HG02588 (cell line): ENCODE measurements around the gene FAM47E.

Experiments
- ATAC-seq: cut with Tn5 transposase; IDR thresholded peaks from one replicate; pipeline ENCODE4 v1.9.1; 2021; ENCODE audit warnings: mild to moderate bottlenecking, moderate library complexity; ENCODE audit not compliant: unreplicated experiment

Gene FAM47E

GRCh38 chr4:76298227-76298626 lies 46.7 kb downstream of the FAM47E start:
- ATAC-seq, result no peak

DNA sequence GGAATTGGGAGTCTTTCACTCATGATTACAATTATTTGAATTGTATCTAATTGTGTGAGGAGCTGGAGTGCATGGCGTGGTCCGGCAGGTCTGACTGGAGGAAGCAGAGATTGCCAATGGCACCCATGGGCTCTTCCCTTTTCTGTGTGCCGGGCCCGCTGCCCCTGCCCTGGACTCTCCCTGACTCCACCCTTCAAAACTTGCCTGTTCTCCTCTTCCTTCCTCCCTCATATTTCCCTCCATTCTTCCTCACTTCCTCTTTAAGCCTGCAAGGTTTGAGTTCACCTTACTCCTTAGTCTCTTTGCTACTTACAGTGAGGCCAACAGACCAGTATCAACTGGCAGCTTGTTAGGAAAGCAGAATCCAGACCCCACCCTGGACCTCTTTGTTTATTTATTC lies 48.5 kb downstream of the FAM47E start:
- no peak for ATAC-seq

DNA sequence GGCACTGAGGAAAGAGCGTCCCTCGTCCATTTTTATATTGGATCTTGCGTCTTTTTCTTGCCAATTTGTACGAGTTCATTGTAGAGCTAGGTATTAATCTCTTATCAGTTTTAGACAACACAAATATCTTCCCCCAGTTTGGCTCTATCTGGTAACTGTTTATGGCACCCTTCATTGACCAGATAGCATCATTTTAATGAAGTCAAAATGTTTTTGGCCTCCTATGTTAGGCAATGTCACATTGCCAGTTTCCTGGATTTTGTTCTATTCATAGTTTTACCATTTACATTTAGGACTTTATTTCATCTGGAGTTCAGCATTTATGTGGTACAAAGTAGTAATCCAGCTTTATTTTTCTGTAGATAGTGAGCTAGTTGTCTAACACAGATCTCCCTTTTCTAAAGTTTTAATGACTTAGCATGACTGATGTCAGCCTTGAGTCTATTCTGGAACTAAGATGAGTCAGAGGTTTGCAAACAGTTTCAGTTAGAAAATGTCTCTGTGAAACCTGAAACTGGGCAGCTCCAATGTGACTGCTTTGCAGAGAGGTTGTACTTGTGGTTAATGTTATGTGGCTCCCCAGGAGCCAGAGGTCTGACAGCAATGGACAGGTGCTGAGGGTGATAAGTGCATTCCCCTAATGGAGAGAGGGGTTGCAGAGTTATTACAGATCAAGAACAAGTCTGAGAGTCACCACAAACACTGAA lies 49.7 kb downstream of the FAM47E start:
- peak; percentile 99 for ATAC-seq

DNA sequence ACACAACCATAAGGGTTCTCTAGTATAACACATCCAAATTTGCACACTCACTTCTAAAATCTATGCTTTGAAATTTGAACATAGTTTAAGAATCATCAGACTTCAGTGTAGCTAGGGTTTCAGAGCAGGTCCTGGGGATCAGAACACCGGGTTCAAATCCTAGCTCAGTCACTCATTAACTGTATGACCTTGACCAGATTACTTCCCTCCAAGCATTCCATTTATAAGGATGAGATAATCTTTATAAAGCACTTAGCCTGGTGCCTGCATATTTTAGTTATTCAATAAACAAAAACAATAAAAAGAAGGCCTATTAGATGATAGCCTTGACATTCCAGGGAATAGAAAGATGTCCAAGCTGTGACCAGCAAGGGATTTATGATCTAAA lies 50.2 kb downstream of the FAM47E start:
- ATAC-seq, result no peak

DNA sequence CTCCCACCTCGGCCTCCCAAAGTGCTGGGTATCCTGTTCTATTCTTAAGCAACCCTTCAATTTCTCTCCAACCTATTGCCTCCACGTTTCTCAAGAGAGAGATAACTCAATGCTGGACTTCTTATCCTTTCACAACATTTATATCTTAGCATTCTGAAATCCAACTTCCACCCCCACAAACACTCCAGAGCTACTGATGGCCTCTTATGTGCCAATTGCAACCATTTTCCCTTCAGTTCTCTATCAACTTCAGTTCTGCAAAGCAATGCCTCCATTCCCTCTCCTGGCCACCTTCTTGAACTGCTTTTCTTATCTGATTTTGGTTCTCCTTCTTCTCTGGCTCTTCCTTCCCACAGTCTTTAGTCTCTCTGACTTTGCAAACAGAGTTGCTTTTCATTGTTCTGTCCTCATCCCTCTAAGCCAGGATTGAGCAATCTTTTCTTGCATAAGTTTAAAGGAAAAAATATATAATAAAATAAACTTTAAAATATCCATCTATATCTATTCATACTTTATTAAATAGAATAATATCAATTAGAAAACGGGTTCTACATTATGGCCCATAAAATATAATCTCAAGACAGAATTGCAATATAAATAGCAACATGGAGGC lies 51.4 kb downstream of the FAM47E start:
- no peak for ATAC-seq

- ATAC-seq, result no peak
These were observed 53.6 kb downstream of the FAM47E start for GRCh38 chr4:76305033-76305687.

DNA sequence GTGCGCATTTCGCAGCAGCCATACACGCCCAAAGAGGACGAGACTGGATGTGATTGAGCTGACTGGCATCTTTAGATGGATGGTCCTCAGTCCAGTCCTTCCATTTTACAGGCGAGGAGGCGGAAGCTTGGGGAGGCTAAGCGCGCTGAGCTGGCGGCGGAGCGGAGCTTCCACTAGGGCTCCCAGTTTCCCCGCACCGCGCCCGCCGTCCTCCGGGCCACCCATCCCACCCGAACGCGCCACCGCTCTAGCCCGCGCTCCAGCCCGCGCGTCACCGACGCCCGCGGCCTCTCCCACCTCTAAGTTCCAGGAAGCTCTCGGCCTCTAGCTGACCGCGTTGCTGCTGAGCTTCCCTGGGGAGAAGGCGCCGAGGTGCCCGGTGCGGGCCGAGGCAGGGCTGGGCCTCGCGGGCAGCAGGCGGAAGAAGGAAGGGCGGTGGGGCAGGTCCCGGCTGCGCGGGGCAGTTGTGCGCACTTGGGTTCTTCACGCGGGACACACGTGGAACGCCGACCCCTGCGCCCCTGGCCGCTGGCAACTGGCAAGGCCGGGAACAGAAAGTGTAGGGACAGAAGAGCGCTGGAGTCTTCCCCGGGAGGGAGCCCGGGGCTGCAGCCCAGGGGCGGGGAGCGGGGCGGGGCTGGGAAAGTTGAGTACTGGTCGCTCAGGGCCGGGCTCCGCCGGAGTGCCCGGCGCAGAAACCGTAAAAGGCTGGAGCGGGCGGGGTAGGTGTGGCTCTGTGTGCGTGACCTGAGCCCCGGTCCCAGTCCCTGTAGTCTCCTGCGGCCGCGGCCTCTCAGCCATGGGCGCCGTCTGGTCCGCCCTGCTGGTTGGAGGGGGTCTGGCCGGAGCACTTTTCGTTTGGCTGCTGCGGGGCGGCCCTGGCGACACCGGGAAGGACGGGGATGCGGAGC lies 54.7 kb downstream of the FAM47E start, which contains the start of gene STBD1:
TSS of gene STBD1 (plus strand) at position 763 of the 911 bp plus-strand sequence. CDS start at position 800, 37 bp downstream.
- ATAC-seq, result no peak

- ATAC-seq, result no peak
These were observed 55.5 kb downstream of the FAM47E start for GRCh38 chr4:76306882-76307659.

- no peak for ATAC-seq
These were observed 56.1 kb downstream of the FAM47E start for GRCh38 chr4:76307660-76308014.

- no peak for ATAC-seq
These were observed 57.0 kb downstream of the FAM47E start for GRCh38 chr4:76308548-76308947.

GRCh38 chr4:76309939-76310550 lies 58.5 kb downstream of the FAM47E start:
- ATAC-seq, result no peak

GRCh38 chr4:76310683-76311082 lies 59.2 kb downstream of the FAM47E start:
- no peak for ATAC-seq

- ATAC-seq, result no peak
These were observed 60.4 kb downstream of the FAM47E start for GRCh38 chr4:76311896-76312331.

- no peak for ATAC-seq
These were observed 60.9 kb downstream of the FAM47E start for GRCh38 chr4:76312457-76312856.

DNA sequence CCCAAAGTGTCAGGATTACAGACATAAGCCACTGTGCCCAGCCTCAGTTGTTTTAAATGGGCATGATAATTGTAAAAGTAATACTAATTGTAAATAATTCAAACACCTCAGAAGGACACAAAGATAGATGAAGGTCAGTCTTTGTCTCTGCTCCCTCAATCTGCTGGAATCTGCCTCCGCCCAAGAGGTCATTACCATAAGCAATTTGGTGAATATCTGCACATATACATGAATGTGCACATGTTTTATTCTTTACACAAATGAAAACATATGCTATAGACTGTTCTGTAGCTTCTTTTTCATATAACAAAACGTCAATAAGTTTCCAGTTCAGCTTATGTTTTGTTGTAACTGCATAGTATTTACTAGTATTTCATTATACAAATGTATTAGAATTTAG lies 62.0 kb downstream of the FAM47E start:
- ATAC-seq, result no peak

GRCh38 chr4:76315267-76315918 lies 63.9 kb downstream of the FAM47E start:
- ATAC-seq, result no peak

DNA sequence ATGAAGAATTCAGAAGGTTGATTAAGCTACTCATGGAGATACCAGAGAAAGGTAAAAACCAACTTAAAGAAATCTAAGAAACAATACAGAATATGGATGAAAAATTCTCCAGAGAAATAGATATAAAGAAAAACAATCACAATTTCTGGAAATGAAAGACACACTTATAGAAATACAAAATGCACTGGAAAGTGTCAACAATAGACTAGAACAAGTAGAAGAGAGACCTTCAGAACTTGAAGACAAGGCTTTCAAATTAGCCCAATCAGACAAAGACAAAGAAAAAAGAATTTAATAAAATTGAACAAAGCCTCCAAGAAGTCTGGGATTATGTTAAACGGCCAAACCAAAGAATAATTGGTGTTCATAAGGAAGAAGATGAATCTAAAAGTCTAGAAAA lies 64.6 kb downstream of the FAM47E start:
- no peak for ATAC-seq

- no peak for ATAC-seq
These were observed 70.7 kb downstream of the FAM47E start for GRCh38 chr4:76322236-76322635.

DNA sequence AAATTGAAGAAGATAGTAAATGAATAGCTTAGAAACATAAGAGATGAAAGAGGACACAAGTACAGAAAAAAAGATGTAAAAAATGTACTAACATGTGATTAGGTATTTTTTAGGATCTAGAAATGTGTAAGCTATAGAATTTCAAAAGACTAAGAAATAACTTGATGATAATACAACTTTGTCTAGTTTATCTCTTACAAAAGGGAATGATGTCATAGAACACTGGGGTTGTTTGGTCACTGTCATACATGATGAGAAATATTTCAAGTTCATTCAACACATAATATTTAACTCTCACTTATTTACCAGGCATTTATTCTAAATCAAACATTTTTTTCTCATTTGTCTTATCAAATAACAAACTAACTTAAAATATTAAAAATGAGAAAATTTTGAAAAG lies 73.6 kb downstream of the FAM47E start:
- ATAC-seq, result no peak
